Caco-2 (cell line): ENCODE results near the gene MAN1B1. TPM values are rescaled to one million over a fixed set of nuclear protein-coding genes. Genes with fewer than 3 reads are reported as not detected.

Experiments
- BruUV-seq: library from RNA; stranded (reverse); fragments of 400-500 nt; replicated peaks from 2 replicates; lab custom pipeline; 2021; lab: Mats Ljungman, UMichigan
- CTCF ChIA-PET: fragments of 300-600 bp; sonication (Branson Sonifier 250); formaldehyde crosslinking; loops from one replicate; lab custom pipeline; 2022; ENCODE audit warnings: antibody characterized with exemption; lab: Charles Lee
- POLR2A ChIA-PET: fragments of 300-600 bp; sonication (Branson Sonifier 250); formaldehyde crosslinking; loops from one replicate; lab custom pipeline; 2022; ENCODE audit warnings: antibody characterized with exemption; lab: Charles Lee
- DNase-seq, 2 experiments: peaks; one replicate each; pipeline versions ENCODE4 v3.0.0 to v3.0.0-alpha.2; 2020 to 2022
- H3K27me3 ChIP-seq: replicated peaks from 2 replicates; pipeline ENCODE4 v1.6.0; 2011; ENCODE audit warnings: low read length; ENCODE audit not compliant: control insufficient read depth, insufficient read depth
- H3K36me3 ChIP-seq: 2 replicates; pipeline ENCODE4 v1.5.1; 2011; ENCODE audit warnings: low read length; ENCODE audit not compliant: control insufficient read depth, insufficient read depth
- H3K4me1 ChIP-seq: fragments of 250-450 bp; sonication (Bioruptor Pico); 2 replicates; pipeline ENCODE4 v1.5.1; 2020; ENCODE audit warnings: mild to moderate bottlenecking
- H3K4me3 ChIP-seq: 2 replicates; pipeline ENCODE4 v1.5.1; 2011; ENCODE audit warnings: low read depth, mild to moderate bottlenecking, control low read depth, low read length
- H3K9me3 ChIP-seq: fragments of 250-450 bp; sonication (Bioruptor Pico); 2 replicates; pipeline ENCODE4 v1.5.1; 2020; ENCODE audit warnings: mild to moderate bottlenecking, moderate library complexity
- H3K27ac Mint-ChIP-seq: one replicate; pipeline ENCODE4 v1.8.0; 2022; ENCODE audit warnings: mixed read lengths; ENCODE audit not compliant: unreplicated experiment
- H3K27me3 Mint-ChIP-seq: one replicate; pipeline ENCODE4 v1.8.0; 2022; ENCODE audit warnings: mixed read lengths; ENCODE audit not compliant: insufficient read depth, unreplicated experiment
- H3K36me3 Mint-ChIP-seq: one replicate; pipeline ENCODE4 v1.8.0; 2022; ENCODE audit warnings: mild to moderate bottlenecking, mixed read lengths; ENCODE audit not compliant: insufficient read depth, unreplicated experiment
- H3K4me1 Mint-ChIP-seq: one replicate; pipeline ENCODE4 v1.8.0; 2022; ENCODE audit warnings: low read depth, mixed read lengths; ENCODE audit not compliant: unreplicated experiment
- H3K4me3 Mint-ChIP-seq: one replicate; pipeline ENCODE4 v1.8.0; 2022; ENCODE audit warnings: mild to moderate bottlenecking, moderate library complexity, mixed read lengths; ENCODE audit not compliant: unreplicated experiment
- H3K9me3 Mint-ChIP-seq: one replicate; pipeline ENCODE4 v1.8.0; 2022; ENCODE audit warnings: mixed read lengths; ENCODE audit not compliant: unreplicated experiment
- intact Hi-C: fragments of 100-400 bp; cut with micrococcal nuclease; formaldehyde crosslinking; loops from one replicate; pipeline ENCODE4 v1.10.0; 2022; ENCODE audit not compliant: unreplicated experiment
- total RNA-seq: library from RNA; stranded (reverse); gene quantifications from 2 replicates; pipeline ENCODE4 v1.2.3, GENCODE V29; 2022
- TF ChIP-seq, protein P1 (sequence below), 2 experiments: fragments of 200-600 bp in 1 of 2; IDR thresholded peaks; 1 replicate in 1 of 2; 2 replicates in 1 of 2; pipeline versions ENCODE4 v1.5.1 to v1.8.0; 2011 to 2022; ENCODE audit warnings: antibody characterized with exemption in 1 of 2, control low read depth in 1 of 2, inconsistent platforms in 1 of 2, low read depth in 1 of 2, low read length in 1 of 2, mild to moderate bottlenecking in 1 of 2, moderate library complexity in 1 of 2; ENCODE audit not compliant: insufficient read depth in 1 of 2, severe bottlenecking in 1 of 2, unreplicated experiment in 1 of 2

Gene MAN1B1
- total RNA-seq, 1 experiment from 2014 or later = 57.7 TPM

GRCh38 chr9:137113385-137114159, 26.8 kb downstream of the MAN1B1 start:
- H3K4me1 ChIP-seq = peaks cover 29% of the 10 kb centered on the region
- peaks cover 9% of the 10 kb centered on the region for H3K36me3 Mint-ChIP-seq
- no peaks in the 10 kb centered on the region for H3K27me3 Mint-ChIP-seq
- ChIA-PET CTCF (interaction anchor here (0.6 kb wide), 2 partner anchors 14 to 117 kb away, joined by 3 to 4 read pairs; partner anchors contain the start of gene SLC34A3), POLR2A (interaction anchor here (0.6 kb wide), 1 partner anchor 28 kb away, joined by 3 read pairs; no protein-coding TSS in a partner anchor)
- TF ChIP-seq, protein P1, sequence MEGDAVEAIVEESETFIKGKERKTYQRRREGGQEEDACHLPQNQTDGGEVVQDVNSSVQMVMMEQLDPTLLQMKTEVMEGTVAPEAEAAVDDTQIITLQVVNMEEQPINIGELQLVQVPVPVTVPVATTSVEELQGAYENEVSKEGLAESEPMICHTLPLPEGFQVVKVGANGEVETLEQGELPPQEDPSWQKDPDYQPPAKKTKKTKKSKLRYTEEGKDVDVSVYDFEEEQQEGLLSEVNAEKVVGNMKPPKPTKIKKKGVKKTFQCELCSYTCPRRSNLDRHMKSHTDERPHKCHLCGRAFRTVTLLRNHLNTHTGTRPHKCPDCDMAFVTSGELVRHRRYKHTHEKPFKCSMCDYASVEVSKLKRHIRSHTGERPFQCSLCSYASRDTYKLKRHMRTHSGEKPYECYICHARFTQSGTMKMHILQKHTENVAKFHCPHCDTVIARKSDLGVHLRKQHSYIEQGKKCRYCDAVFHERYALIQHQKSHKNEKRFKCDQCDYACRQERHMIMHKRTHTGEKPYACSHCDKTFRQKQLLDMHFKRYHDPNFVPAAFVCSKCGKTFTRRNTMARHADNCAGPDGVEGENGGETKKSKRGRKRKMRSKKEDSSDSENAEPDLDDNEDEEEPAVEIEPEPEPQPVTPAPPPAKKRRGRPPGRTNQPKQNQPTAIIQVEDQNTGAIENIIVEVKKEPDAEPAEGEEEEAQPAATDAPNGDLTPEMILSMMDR (IDR thresholded peaks at IDR 0.05; ENCODE audit: insufficient read depth in 1 of 2, low read depth in 1 of 2, low read length in 1 of 2, severe bottlenecking in 1 of 2, unreplicated experiment in 1 of 2) = no peak
- BruUV-seq = TSS peak; percentile 16
- H3K9me3 ChIP-seq = no peaks in the 10 kb centered on the region
- peak overlapping the region; percentile 70 for H3K4me3 ChIP-seq
- H3K9me3 Mint-ChIP-seq = no peaks in the 10 kb centered on the region
- no peaks in the 10 kb centered on the region for H3K27me3 ChIP-seq
- H3K36me3 ChIP-seq = no peaks in the 10 kb centered on the region; the same call in 1 of the 2 replicates
- H3K4me3 Mint-ChIP-seq = peak overlapping the region; percentile 66
- intact Hi-C loops = no loop called here
- no peak for DNase-seq
- peaks cover 17% of the 10 kb centered on the region for H3K4me1 Mint-ChIP-seq
- H3K27ac Mint-ChIP-seq = no peak overlapping the region

DNA sequence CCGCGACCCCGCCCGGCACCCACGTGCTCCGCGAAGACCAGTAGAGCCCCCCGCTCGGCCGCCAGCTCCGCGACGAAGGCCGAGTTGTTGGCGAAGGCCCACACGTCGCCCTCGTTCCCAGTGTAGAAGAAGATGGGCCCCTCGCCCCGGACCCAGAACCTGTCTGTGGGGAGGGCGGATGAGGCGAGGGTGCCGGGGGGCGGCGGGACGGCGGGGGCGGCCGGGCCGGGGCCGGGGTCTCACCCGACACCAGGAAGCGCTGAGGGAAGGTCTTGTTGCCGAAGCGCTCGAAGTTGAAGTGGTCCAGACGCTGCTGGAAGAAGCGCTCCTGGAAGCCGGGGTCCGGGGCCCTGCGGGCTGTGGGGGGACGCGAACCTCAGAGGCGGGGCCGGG, 27.4 kb downstream of the MAN1B1 start:
- ChIA-PET POLR2A (no interaction called here), CTCF (no interaction called here)
- Mint-ChIP-seq H3K27ac (no peak overlapping the region), H3K9me3 (no peaks in the 10 kb centered on the region), H3K4me3 (peak overlapping the region; percentile 66), H3K27me3 (no peaks in the 10 kb centered on the region), H3K4me1 (peaks cover 17% of the 10 kb centered on the region), H3K36me3 (peaks cover 9% of the 10 kb centered on the region)
- intact Hi-C loops = no loop called here
- Histone ChIP-seq H3K4me3 (peak overlapping the region; percentile 70), H3K9me3 (no peaks in the 10 kb centered on the region), H3K27me3 (no peaks in the 10 kb centered on the region), H3K36me3 (no peaks in the 10 kb centered on the region; the same call in 1 of the 2 replicates), H3K4me1 (peaks cover 29% of the 10 kb centered on the region)
- no peak for DNase-seq
- BruUV-seq = no TSS peak
- TF ChIP-seq, protein P1 (IDR thresholded peaks at IDR 0.05; ENCODE audit: insufficient read depth in 1 of 2, low read depth in 1 of 2, low read length in 1 of 2, severe bottlenecking in 1 of 2, unreplicated experiment in 1 of 2) = no peak

DNA sequence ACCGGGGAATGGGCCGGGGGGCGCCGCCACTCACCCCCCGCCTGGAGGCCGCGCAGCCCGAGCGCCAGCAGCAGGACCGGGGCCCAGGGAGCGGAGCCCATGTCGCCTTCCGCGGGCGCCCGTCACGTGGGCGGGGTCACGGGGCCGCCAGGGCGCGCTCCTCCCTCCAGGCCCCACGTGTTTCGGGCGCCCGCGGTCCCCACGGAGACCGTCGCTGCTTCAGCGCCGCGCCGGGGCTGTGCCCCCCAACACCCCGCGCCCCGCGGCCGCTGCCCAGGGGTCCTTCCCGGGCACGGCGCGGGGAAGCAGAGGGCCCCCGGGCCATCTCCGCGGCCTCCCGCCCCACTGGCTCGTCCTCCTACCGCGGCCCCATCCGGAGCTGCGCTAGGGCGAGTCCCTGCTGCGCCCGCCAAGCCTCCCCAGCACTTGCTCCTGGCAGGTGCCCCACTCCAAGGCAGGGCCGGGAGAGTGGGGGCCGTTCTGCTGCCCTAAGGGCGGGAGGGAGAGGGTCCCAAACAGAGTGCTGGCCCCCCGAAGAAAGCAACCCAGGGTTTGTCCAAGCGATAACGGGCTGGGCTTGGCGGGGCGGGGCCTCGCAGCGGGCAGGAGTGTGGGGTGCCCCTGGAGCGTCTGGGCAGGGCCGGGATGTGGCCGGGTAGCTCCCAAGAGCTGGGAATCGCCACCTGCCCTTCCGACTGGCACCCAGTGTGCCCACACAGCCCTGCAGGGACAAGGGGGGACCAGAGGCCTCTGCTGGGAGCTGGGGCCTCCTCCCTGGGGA, 28.0 kb downstream of the MAN1B1 start, which contains the start of gene DPP7:
Gene DPP7, minus strand, starts transcription at position 121 of the 781 bp plus-strand sequence. Its CDS starts 20 bp downstream, at position 101.
- Mint-ChIP-seq H3K4me1 (peaks cover 17% of the 10 kb centered on the region), H3K9me3 (no peaks in the 10 kb centered on the region), H3K27ac (peak within 1 kb of the TSS; percentile 64), H3K36me3 (peaks cover 11% of the 10 kb centered on the region), H3K4me3 (peak within 1 kb of the TSS; percentile 66), H3K27me3 (no peaks in the 10 kb centered on the region)
- ChIA-PET POLR2A (interaction anchor here (0.5 kb wide), 1 partner anchor 126 kb away, joined by 3 read pairs; the partner anchor contains the start of gene TUBB4B), CTCF (interaction anchor here (0.8 to 1.2 kb wide), 2 partner anchors 122 to 172 kb away, joined by 4 to 5 read pairs; no protein-coding TSS in a partner anchor)
- peak; percentile 57 to 76 for DNase-seq
- TF ChIP-seq, protein P1 (IDR thresholded peaks at IDR 0.05; ENCODE audit: insufficient read depth in 1 of 2, low read depth in 1 of 2, low read length in 1 of 2, severe bottlenecking in 1 of 2, unreplicated experiment in 1 of 2) = no peak
- Histone ChIP-seq H3K27me3 (no peaks in the 10 kb centered on the region), H3K4me3 (peak within 1 kb of the TSS; percentile 70), H3K9me3 (no peaks in the 10 kb centered on the region), H3K36me3 (no peaks in the 10 kb centered on the region), H3K4me1 (peaks cover 29% of the 10 kb centered on the region)
- intact Hi-C loops = no loop called here
- BruUV-seq = no TSS peak
